GM12878 (cell line): Measurements from ENCODE around the gene MMP19.

Experiments
- HDAC2 ChIP-seq: fragments of 200-600 bp; sonication (generic); IDR thresholded peaks from 2 replicates; pipeline ENCODE4 v1.6.1; 2017
- KAT2A ChIP-seq: conservative IDR thresholded peaks from 2 replicates; pipeline ENCODE4 v1.6.1; 2011; ENCODE audit warnings: low read depth, low read length; ENCODE audit not compliant: control insufficient read depth
- MXI1 ChIP-seq: fragments of 150-350 bp; IDR thresholded peaks from 2 replicates; pipeline ENCODE4 v1.6.1; 2011; ENCODE audit warnings: low read depth, mild to moderate bottlenecking, inconsistent platforms, low read length, improper control_type of control experiment
- NFYB ChIP-seq: IDR thresholded peaks from 2 replicates; pipeline ENCODE4 v1.6.1; 2011; ENCODE audit warnings: low read depth, mild to moderate bottlenecking, low read length, improper control_type of control experiment, moderate library complexity; ENCODE audit not compliant: insufficient read depth
- TF ChIP-seq, protein P1 (sequence below): IDR thresholded peaks from 2 replicates; pipeline ENCODE4 v1.6.1; 2012; ENCODE audit warnings: low read depth, low read length, improper control_type of control experiment
- TF ChIP-seq, protein P2 (sequence below): IDR thresholded peaks from 2 replicates; pipeline ENCODE4 v1.6.1; 2012; ENCODE audit warnings: low read length, inconsistent platforms
- TF ChIP-seq, protein P3 (sequence below), 3 experiments: IDR thresholded peaks in 2 of 3; conservative IDR thresholded peaks in 1 of 3; 2 replicates each; pipeline ENCODE4 v1.5.1; 2011; ENCODE audit warnings: low read depth in 3 of 3, low read length in 3 of 3, mild to moderate bottlenecking in 3 of 3, control low read depth in 2 of 3, moderate library complexity in 2 of 3, inconsistent platforms in 1 of 3, mixed read lengths in 1 of 3; ENCODE audit not compliant: control insufficient read depth in 2 of 3, insufficient read depth in 1 of 3; ENCODE audit errors: extremely low read depth in 1 of 3

DNA sequence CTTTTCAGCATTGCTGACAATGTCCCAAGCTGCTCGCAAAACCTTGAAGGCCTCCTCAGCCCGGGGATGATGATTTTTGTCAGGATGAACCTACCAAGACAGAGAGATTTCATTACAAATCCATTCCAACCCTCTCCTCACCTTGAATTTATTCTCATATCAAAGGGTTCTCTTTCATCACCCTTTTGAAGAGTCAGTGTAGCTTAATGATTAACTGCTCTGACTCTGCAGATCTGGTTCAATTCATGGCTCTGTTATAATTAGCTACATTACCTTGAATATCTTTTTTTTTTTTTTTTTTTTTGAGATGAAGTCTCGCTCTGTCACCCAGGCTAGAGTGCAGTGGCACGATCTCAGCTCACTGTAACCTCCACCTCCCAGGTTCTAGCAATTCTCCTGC lies 19.3 kb downstream of the MMP19 start:
- TF ChIP-seq KAT2A (no peak), NFYB (no peak), MXI1 (no peak), HDAC2 (no peak)
- TF ChIP-seq, protein P1, sequence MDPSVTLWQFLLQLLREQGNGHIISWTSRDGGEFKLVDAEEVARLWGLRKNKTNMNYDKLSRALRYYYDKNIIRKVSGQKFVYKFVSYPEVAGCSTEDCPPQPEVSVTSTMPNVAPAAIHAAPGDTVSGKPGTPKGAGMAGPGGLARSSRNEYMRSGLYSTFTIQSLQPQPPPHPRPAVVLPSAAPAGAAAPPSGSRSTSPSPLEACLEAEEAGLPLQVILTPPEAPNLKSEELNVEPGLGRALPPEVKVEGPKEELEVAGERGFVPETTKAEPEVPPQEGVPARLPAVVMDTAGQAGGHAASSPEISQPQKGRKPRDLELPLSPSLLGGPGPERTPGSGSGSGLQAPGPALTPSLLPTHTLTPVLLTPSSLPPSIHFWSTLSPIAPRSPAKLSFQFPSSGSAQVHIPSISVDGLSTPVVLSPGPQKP = no peak
- TF ChIP-seq, protein P2, sequence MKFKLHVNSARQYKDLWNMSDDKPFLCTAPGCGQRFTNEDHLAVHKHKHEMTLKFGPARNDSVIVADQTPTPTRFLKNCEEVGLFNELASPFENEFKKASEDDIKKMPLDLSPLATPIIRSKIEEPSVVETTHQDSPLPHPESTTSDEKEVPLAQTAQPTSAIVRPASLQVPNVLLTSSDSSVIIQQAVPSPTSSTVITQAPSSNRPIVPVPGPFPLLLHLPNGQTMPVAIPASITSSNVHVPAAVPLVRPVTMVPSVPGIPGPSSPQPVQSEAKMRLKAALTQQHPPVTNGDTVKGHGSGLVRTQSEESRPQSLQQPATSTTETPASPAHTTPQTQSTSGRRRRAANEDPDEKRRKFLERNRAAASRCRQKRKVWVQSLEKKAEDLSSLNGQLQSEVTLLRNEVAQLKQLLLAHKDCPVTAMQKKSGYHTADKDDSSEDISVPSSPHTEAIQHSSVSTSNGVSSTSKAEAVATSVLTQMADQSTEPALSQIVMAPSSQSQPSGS = no peak
- TF ChIP-seq, protein P3, sequence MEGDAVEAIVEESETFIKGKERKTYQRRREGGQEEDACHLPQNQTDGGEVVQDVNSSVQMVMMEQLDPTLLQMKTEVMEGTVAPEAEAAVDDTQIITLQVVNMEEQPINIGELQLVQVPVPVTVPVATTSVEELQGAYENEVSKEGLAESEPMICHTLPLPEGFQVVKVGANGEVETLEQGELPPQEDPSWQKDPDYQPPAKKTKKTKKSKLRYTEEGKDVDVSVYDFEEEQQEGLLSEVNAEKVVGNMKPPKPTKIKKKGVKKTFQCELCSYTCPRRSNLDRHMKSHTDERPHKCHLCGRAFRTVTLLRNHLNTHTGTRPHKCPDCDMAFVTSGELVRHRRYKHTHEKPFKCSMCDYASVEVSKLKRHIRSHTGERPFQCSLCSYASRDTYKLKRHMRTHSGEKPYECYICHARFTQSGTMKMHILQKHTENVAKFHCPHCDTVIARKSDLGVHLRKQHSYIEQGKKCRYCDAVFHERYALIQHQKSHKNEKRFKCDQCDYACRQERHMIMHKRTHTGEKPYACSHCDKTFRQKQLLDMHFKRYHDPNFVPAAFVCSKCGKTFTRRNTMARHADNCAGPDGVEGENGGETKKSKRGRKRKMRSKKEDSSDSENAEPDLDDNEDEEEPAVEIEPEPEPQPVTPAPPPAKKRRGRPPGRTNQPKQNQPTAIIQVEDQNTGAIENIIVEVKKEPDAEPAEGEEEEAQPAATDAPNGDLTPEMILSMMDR (IDR thresholded peaks at IDR 0.05 in 2 of 3, conservative IDR thresholded peaks at IDR 0.05 in 1 of 3; ENCODE audit: control insufficient read depth in 2 of 3, extremely low read depth in 1 of 3, insufficient read depth in 1 of 3, low read depth in 3 of 3, low read length in 3 of 3) = no peak
